SK-N-SH treated with all-trans-retinoic acid at 6 μM for 48 hours (cell line): ENCODE results near the gene SSR2.

ENCODE experiments used
- ARNTL ChIP-seq: fragments of 450-650 bp; formaldehyde crosslinking; IDR thresholded peaks from 2 replicates; pipeline ENCODE4 v1.5.0; 2020; ENCODE audit warnings: low read depth, mild to moderate bottlenecking, moderate library complexity, borderline replicate concordance
- BACH2 ChIP-seq: fragments of 250-450 bp; sonication (Bioruptor Pico); IDR thresholded peaks from 2 replicates; pipeline ENCODE4 v1.9.0; 2021; ENCODE audit warnings: mild to moderate bottlenecking, borderline replicate concordance
- CREB5 ChIP-seq: fragments of 250-450 bp; sonication (Bioruptor Pico); IDR thresholded peaks from 2 replicates; pipeline ENCODE4 v1.5.1; 2020; ENCODE audit warnings: low read depth, mild to moderate bottlenecking, moderate library complexity
- CSDC2 ChIP-seq: fragments of 250-450 bp; sonication (Bioruptor Pico); IDR thresholded peaks from 2 replicates; pipeline ENCODE4 v1.5.0; 2020; ENCODE audit warnings: mild to moderate bottlenecking, moderate library complexity
- OSR1 ChIP-seq: fragments of 250-450 bp; sonication (Bioruptor Pico); IDR thresholded peaks from 2 replicates; pipeline ENCODE4 v1.8.0; 2022; ENCODE audit warnings: moderate library complexity, mild to moderate bottlenecking, inconsistent platforms
- PATZ1 ChIP-seq: fragments of 250-450 bp; sonication (Bioruptor Pico); IDR thresholded peaks from 2 replicates; pipeline ENCODE4 v1.8.0; 2020; ENCODE audit warnings: mild to moderate bottlenecking, moderate library complexity, borderline replicate concordance
- PPARA ChIP-seq: fragments of 250-450 bp; sonication (Bioruptor Pico); IDR thresholded peaks from 2 replicates; pipeline ENCODE4 v1.5.0; 2020; ENCODE audit warnings: mild to moderate bottlenecking, borderline replicate concordance
- SNAI2 ChIP-seq: fragments of 250-450 bp; sonication (Bioruptor Pico); IDR thresholded peaks from 2 replicates; pipeline ENCODE4 v1.5.0; 2020; ENCODE audit warnings: mild to moderate bottlenecking, moderate library complexity
- TOX ChIP-seq: fragments of 250-450 bp; sonication (Bioruptor Pico); IDR thresholded peaks from 2 replicates; pipeline ENCODE4 v1.8.0; 2021; ENCODE audit warnings: mild to moderate bottlenecking, moderate library complexity, borderline replicate concordance
- ZFP3 ChIP-seq: fragments of 250-450 bp; sonication (Bioruptor Pico); IDR thresholded peaks from 2 replicates; pipeline ENCODE4 v1.5.0; 2020; ENCODE audit warnings: mild to moderate bottlenecking, moderate library complexity
- ZFP30 ChIP-seq: fragments of 450-650 bp; formaldehyde crosslinking; IDR thresholded peaks from 2 replicates; pipeline ENCODE4 v1.5.0; 2022; ENCODE audit warnings: mild to moderate bottlenecking, moderate library complexity

GRCh38 chr1:156025876-156026275 lies 5.1 kb upstream of the SSR2 start:
- TF ChIP-seq PATZ1 (CRISPR knock-in tag) (no peak), ARNTL (CRISPR knock-in tag) (no peak), PPARA (no peak), CREB5 (CRISPR knock-in tag) (no peak), BACH2 (CRISPR knock-in tag) (no peak), SNAI2 (CRISPR knock-in tag) (no peak), ZFP30 (CRISPR knock-in tag) (no peak), TOX (CRISPR knock-in tag) (no peak), CSDC2 (CRISPR knock-in tag) (no peak), OSR1 (CRISPR knock-in tag) (no peak), ZFP3 (CRISPR knock-in tag) (no peak)
